Measurements from ENCODE around the gene OR7G2.
"Not testable (repeated sequence)": the region's sequence is repeated elsewhere in the genome, so short reads cannot be mapped to it uniquely, and the experiment has no call there.

Gene OR7G2

DNA sequence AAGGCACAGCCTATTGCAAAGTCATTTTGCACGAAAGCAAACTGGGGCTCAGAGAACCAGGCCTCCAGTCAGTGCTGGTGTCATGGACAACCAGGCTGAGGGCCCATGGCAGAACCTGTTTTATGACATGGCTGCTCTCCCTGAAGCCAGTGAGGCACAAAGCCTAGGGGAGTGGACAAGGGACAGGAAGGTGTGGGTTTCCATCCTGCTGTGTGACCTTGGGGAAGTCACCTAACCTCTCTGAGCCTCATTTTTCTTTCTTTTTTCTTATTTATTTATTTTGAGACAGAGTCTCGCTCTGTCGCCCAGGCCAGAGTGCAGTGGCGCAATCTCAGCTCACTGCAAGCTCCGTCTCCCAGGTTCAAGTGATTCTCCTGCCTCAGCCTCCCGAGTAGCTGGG is 35.6 kb downstream of the OR7G2 start:
- not testable (repeated sequence) for DNase-seq

DNA sequence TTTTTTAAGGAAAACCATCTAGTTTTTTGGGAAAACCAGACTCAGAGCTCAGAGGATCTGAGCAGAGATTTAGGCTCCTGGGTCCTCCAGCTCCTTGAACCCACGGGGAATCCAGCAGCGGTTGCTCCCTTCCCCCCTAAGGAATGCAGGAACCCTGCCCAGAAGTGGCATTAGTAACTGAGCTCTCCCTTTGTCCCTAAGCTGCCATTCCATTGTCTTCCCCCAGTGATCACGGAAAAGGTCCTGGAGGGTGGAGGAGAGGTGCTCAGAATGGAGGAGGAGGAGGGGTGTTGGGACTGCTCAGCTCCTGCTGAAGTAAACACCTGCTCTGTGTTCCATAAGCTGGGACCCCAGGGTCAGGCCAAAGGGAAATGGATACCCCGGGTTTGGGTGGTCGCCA is 37.2 kb downstream of the OR7G2 start:
- DNase-seq: no peak

DNA sequence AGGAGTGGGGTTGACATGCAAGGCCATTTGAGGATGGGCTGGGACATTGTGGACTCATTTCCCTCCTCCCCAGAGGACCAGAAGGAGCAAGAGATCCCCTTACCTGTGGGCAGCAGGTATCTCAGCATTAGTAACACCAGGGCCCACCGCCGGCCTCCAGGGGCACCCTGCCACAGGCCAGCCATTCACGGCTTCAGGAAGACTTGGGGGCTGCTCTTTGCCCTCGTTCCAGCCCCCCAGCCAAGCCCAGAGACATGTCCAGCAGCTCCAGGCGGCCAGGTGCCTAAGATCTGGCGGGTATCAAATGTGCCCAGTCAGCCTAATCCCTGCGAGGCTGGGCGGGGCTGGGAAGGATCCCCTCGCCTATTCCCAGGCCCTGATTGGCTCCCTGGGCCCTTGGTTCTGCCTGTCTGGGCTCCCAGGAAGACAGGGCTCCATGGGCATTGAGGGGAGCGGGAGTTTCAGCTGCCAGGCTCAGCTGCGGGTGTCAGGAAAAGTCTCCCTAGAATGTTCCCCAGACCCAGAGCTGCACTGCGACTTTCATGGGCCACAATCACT is 41.7 kb downstream of the OR7G2 start:
- DNase-seq: no peak

DNA sequence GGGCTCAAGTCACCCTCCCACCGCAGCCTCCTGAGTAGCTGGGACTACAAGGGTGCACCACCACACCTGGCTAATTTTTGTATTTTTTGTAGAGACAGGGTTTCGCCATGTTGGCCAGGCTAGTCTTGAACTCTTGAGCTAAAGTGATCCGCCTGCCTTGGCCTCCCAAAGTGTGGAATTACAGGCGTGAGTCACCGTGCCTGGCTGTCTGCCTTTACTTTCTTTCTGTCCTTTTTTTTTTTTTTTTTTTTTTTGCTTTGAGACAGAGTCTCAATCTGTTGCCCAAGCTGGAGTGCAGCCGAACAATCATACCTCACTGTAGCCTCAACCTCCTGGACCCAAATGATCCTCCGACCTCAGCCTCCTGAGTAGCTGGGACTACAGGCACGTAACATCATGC is 45.4 kb downstream of the OR7G2 start:
- no peak for DNase-seq

DNA sequence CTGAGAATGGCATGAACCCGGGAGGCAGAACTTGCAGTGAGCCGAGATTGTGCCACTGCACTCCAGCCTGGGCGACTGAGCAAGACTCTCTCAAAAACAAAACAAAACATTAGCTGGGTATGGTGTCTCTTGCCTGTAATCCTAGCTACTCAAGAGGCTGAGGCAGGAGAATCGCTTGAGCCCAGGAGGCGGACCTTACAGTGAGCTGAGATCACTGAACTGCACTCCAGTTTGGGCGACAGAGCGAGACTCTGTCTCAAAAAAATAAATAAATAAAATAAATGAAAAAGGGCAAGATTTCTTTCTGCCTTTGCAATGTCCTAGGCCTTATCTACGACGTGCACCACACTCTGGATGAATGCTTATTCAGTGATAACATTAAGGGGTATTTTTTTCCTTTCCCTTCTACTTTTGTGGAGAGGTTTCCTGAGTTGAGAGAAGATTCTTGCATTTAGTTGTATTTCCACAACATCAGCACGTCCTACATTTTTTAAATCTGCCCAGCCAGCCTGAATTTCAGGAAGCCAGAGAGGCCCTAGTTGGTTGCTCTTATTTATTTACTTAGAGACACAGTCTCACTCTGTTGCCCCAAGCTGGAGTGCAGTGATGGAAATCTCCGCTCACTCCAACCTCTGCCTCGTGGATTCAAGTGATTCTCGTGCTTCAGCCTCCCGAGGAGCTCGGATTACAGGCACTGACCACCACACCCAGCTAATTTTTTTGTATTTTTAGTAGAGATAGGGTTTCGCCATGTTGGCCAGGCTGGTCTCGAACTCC is 46.5 kb downstream of the OR7G2 start:
- no peak for DNase-seq

DNA sequence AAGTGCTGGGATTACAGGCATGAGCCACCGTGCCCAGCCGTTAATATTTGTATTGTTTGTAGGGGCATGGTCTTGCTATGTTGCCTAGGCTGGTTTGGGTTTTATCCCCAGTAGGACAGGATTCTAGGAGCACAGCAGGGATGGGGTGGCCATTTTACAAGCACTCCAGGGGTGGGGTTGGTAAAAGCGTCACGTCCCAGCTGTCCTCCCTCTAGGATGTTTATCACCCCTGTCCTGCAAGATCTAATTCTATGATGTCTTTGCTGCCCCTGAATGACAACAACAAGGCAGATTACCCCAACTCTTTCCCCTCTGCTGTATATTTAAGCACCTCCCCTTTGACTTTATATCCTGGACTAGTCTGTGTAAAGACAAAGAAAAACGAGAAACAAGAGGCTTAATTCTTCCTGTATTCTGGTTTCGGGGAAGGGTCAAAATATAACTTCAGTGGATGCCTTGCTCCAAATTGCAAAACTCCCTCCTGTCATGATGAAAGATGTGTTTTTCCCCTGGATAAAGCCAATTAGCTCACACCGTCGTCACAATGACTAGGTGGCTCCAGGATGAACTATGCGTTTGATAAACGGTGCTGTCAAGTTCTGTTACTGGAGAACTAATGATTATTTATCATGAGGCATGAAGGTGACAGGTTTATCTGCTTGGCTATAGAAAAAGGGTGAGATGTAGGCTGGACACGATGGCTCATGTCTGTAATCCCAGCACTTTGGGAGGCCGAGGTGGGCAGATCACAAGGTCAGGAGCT is 48.2 kb downstream of the OR7G2 start:
- no peak for DNase-seq

DNA sequence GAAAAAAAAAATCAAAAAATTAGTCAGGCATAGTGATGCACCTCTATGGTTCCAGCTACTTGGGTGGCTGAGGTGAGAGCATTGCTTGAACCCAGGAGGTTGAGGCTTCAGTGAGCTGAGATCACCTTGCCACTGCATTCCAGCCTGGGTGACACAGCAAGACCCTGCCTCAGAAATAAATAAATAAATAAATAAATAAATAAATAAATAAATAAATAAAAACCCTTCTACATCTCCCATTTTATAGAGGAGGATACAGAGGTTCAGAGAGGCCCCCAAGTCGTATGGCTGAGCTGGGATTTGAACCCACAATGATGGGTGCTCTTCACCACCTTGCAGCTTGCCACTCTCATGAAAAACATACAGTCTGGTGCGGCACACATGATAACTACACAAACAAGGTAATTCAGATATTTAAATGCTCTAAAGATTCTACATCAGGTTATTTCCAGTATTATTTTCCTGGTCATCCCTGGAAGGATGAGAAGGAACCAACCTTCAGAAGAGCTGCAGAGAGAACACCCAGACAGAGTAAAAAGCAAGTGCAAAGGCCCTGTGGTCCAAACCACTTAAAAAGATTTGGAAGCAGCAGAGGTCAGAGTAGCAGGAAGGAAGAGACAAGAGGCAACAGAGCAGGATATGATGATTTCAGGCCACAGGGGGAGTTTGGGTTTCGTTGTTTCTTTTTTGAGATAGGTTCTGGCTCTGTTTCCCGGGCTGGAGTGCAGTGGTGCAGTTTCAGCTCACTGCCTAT is 49.6 kb downstream of the OR7G2 start:
- DNase-seq: no peak

DNA sequence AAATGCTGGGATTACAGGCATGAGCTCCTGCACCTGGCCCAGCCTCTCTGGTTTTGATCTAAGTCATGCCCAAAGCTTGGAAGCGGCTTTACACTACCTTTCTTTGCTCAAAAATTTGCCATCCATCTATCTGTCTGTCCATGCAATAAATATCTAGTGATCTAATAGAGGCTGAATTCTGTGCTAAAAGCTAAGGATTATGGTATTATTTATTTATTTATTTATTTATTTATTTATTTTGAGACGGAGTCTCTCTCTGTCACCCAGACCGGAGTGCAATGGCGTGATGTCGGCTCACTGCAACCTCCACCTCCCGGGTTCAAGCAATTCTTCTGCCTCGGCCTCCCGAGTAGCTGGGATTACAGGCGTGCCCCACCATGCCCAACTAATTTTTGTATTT is 51.1 kb downstream of the OR7G2 start:
- DNase-seq: not testable (repeated sequence)

DNA sequence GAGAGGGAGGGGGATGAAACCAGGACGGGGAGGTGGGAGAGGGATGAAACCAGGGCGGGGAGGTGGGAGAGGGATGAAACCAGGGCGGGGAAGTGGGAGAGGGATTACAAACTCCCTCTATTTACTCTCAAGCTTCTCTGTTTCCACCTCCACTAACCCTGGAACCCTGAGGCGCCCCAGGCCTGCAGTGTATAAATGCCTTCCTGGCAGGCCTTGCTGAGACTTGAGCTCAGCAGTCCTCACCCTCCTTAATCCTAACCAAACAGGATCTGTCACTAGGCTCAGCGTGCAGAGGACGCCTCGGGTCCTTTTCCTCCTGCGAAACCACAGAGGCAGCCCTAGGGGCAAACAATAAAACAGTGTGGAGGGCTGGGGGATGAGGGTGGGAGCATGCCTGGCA is 52.5 kb downstream of the OR7G2 start:
- no peak for DNase-seq

DNA sequence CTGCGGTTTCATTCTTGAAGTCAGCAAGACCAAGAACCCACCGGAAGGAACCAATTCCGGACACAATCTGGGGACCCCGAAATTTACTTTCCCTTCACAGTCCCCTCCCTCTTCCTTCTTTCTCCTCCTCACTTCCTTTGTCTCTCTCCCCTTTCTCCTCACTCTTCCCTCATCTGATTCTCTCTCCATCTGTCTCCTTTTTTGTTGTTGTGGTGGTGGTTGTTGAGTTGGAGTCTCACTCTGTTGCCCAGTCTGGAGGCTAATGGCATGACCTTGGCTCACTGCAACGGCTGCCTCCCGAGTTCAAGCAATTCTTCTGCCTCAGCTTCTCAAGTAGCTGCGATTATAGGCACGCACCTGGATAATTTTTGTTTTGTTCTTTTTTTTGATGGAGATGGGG is 53.1 kb downstream of the OR7G2 start:
- DNase-seq: no peak

DNA sequence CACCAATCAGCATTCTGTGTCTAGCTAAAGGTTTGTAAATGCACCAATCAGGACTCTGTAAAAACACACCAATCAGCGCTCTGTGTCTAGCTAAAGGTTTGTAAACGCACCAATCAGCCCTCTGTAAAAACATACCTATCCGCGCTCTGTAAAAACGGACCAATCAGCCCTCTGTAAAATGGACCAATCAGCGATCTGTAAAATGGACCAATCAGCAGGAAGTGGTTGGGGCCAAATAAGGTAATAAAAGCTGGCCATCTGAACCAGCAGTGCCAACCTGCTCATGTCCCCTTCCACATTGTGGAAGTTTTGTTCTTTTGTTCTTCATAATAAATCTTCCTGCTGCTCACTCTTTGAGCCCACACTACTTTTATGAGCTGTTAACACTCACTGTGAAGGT is 53.6 kb downstream of the OR7G2 start:
- not testable (repeated sequence) for DNase-seq

DNA sequence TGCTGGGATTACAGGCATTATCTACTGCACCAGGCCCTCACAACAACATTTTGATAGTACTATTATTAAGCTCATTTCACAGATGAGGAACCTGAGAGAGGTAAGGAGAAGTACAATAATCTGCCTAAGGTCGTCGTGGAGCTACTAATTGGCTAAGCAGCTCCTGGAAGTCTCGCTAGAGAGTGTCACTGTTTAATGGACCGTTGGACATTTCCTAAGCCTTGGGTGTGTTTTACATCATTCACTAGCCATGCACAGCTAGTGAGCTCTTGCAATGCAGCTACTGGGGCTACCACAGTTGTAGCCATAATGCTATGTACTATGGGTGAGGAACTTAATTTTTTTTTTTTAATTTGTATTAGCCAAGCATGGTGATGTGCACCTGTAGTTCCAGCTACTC is 54.4 kb downstream of the OR7G2 start:
- no peak for DNase-seq

All from DMS 273 treated with DMSO at 0.1 percent for 48 hours (cell line).